Tibial artery (tissue), 4 donors: Measurements from ENCODE around the gene TFAP2C.

Experiments
- DNase-seq, 2 donors: peaks; one replicate each; pipeline ENCODE4 v3.0.0-alpha.2; 2019
- H3K27ac ChIP-seq, 2 donors: fragments of 200-600 bp; sonication (generic) in 1 of 2; 1 replicate in 1 of 2; 2 replicates in 1 of 2; pipeline ENCODE4 v1.5.1; 2018 to 2019; ENCODE audit warnings: mild to moderate bottlenecking in 1 of 2
- H3K27me3 ChIP-seq, 2 donors: fragments of 200-600 bp; sonication (generic) in 1 of 2; one replicate each; pipeline versions ENCODE4 v1.5.1 to v1.6.0; 2016 to 2019
- H3K36me3 ChIP-seq, 3 donors: fragments of 200-600 bp; sonication (generic) in 2 of 3; one replicate each; pipeline ENCODE4 v1.5.1; 2016 to 2019; ENCODE audit warnings: mild to moderate bottlenecking in 2 of 3
- H3K4me1 ChIP-seq, 4 donors: fragments of 200-600 bp; sonication (generic) in 2 of 4; 1 replicate in 3 of 4; 2 replicates in 1 of 4; pipeline ENCODE4 v1.5.1; 2016 to 2019
- H3K4me3 ChIP-seq, 2 donors: fragments of 200-600 bp; sonication (generic) in 1 of 2; 1 replicate in 1 of 2; 2 replicates in 1 of 2; pipeline ENCODE4 v1.5.1; 2018 to 2019; ENCODE audit warnings: mild to moderate bottlenecking in 2 of 2
- H3K9me3 ChIP-seq, 3 donors: fragments of 200-600 bp; sonication (generic) in 1 of 3; one replicate each; pipeline ENCODE4 v1.5.1; 2016 to 2019
- intact Hi-C: fragments of 100-400 bp; cut with DNase I; formaldehyde crosslinking; loops from one replicate; pipeline ENCODE4 v1.15.0; 2023; ENCODE audit warnings: low total_unique reads
- TF ChIP-seq, protein P1 (sequence below), 2 experiments: fragments of 200-600 bp in 1 of 2; fragments of 450-650 bp in 1 of 2; IDR thresholded peaks; one replicate each; pipeline ENCODE4 v1.5.1; 2017 to 2019; ENCODE audit warnings: antibody characterized with exemption in 2 of 2, mild to moderate bottlenecking in 1 of 2, moderate library complexity in 1 of 2

Gene TFAP2C

DNA sequence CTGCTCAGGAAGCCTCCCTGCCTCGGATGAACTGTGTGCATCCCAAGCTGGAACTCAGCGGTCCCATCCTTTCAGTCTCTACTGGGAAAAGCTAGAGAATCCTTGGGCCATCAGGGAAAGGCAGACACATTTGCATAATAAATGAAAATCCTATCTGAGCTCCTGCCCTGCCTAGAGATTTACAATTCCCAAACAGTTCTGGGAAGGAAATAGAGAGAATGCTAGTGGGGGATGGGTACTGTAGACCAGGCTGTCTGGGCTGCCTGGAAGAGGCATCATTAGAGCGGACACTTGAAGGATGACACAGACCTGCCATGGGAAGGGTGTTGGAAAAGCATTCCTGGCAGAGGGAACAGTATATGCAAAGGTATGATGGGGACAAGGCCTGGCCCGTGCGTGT, 44.3 kb downstream of the TFAP2C start:
- H3K36me3 ChIP-seq, result no peaks in the 10 kb centered on the region
- H3K4me1 ChIP-seq, result no peaks in the 10 kb centered on the region
- intact Hi-C loops, result no loop called here
- H3K4me3 ChIP-seq, result no peak overlapping the region
- no peak for DNase-seq
- H3K27ac ChIP-seq, result no peak overlapping the region
- TF ChIP-seq, protein P1, sequence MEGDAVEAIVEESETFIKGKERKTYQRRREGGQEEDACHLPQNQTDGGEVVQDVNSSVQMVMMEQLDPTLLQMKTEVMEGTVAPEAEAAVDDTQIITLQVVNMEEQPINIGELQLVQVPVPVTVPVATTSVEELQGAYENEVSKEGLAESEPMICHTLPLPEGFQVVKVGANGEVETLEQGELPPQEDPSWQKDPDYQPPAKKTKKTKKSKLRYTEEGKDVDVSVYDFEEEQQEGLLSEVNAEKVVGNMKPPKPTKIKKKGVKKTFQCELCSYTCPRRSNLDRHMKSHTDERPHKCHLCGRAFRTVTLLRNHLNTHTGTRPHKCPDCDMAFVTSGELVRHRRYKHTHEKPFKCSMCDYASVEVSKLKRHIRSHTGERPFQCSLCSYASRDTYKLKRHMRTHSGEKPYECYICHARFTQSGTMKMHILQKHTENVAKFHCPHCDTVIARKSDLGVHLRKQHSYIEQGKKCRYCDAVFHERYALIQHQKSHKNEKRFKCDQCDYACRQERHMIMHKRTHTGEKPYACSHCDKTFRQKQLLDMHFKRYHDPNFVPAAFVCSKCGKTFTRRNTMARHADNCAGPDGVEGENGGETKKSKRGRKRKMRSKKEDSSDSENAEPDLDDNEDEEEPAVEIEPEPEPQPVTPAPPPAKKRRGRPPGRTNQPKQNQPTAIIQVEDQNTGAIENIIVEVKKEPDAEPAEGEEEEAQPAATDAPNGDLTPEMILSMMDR (IDR thresholded peaks at IDR 0.05), result no peak
- no peaks in the 10 kb centered on the region for H3K9me3 ChIP-seq
- peaks cover 0 to 2% of the 10 kb centered on the region in 2 donors for H3K27me3 ChIP-seq

DNA sequence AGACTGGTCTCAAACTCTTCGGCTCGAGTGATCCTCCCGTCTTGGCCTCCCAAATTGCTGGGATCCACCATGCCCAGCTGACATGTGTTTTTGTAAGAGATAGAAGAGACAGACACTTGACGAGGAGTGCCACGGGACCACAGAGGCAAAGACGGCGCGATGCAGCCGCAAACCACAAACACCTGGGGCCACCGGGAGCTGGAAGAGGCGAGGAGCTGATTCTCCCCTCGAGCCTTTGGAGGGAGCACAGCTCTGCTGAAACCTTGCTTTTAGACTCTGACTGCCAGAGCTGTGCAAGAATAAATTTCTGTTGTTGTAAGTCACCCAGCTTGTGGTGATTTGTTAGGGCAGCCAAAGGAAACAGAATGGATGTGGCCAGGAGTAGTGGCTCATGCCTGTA, 46.9 kb downstream of the TFAP2C start:
- Histone ChIP-seq H3K9me3 (no peaks in the 10 kb centered on the region), H3K36me3 (no peaks in the 10 kb centered on the region), H3K27me3 (peaks cover 0 to 2% of the 10 kb centered on the region in 2 donors), H3K27ac (no peak overlapping the region), H3K4me3 (no peak overlapping the region), H3K4me1 (no peaks in the 10 kb centered on the region)
- no peak for DNase-seq
- TF ChIP-seq, protein P1 (IDR thresholded peaks at IDR 0.05), result no peak
- intact Hi-C loops, result no loop called here

DNA sequence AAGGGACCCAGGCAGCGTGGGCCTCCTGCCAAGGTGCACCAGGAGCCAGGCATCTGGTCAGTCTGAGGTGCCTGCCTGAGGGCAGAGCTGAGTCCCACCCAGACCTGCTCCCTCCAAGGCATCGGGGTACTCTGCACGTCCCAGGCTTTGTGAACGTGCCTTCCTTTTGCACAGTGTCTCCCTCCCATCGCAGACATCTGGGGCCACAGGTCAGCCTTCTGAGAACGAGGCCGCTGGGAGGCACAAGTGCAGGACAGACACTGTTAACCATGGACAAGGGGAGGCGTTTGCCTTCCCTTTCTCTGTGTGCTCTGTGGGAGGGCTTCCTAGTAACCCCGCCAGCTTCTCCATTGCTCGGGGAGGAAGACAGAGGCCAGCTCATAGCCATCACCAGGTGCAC, 47.6 kb downstream of the TFAP2C start:
- intact Hi-C loops, result no loop called here

DNA sequence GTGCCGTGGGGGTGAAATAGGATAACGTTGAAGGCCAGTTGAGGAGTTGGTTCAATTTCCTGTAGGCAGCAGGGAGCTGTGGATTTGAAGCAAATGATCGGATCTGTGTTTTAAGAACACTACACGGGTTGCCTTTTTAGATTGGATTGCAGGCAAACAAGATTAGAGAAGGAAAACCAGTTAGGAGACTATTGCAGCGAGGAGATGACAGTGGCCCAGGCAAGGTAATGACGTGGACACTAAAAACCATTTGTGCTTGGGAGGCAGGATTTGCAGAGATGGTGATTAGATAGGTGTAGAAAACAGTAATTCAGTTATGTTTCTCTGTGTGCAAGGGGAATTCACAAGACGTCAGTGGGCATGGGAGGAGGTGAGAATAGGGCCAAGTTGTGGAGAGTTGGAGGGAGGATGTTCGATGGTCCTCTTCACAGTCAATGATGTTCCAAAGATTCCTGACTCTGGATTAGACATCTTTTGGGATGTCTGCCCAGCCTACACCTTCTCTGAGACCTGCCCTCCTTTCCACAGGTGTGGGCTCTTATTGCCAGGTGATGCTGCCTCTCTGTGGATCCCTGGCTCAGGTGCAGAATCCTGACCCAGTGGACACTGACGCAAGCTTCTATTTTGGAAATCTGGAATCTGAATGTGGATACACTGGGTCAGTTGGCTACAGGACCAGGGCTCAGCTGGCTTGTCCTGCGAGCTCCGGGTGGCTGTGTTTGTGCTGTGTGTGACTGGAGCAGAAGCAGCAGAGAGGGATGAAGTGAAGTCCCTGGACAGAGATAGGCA, 54.2 kb downstream of the TFAP2C start:
- Histone ChIP-seq H3K27ac (no peak overlapping the region), H3K9me3 (no peaks in the 10 kb centered on the region)

More for the DNA sequence above, 47.6 kb downstream of the TFAP2C start:
- no peak for DNase-seq
- no peak overlapping the region for H3K27ac ChIP-seq
- H3K36me3 ChIP-seq, result no peaks in the 10 kb centered on the region
- no peak overlapping the region for H3K4me3 ChIP-seq
- H3K27me3 ChIP-seq, result peaks cover 0 to 2% of the 10 kb centered on the region in 2 donors
- H3K9me3 ChIP-seq, result no peaks in the 10 kb centered on the region
- no peaks in the 10 kb centered on the region for H3K4me1 ChIP-seq
- TF ChIP-seq, protein P1 (IDR thresholded peaks at IDR 0.05), result no peak

DNA sequence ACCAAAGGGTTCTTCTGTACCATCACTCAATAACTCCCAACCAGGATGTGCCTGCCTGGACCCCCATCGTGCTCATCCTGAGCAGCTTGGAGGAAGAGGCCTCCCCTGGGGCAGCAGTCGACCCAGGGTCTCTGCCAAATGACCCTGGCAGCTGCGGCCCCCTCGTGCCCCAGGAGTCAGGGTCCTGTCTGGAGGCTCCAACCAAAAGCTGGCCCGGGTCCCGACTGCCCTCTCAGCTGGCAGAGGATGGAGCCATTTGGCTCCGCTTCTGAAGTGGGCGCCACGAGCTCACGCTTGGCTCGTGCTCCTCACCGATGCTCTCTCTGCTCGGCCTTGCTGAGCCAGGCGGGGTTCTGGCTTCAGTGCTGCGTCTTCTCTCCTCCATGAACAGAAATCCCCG, 56.8 kb downstream of the TFAP2C start:
- Histone ChIP-seq H3K36me3 (no peaks in the 10 kb centered on the region), H3K4me3 (no peak overlapping the region), H3K27ac (no peak overlapping the region), H3K27me3 (peaks cover 0 to 10% of the 10 kb centered on the region in 2 donors), H3K9me3 (no peaks in the 10 kb centered on the region), H3K4me1 (peaks cover 0 to 15% (median 0%) of the 10 kb centered on the region in 4 donors)
- TF ChIP-seq, protein P1 (IDR thresholded peaks at IDR 0.05), result no peak
- intact Hi-C loops, result loop anchor here (5.0 kb wide), 1 partner anchor 1231 kb away; no protein-coding TSS in a partner anchor
- no peak for DNase-seq

More for the DNA sequence above, 54.2 kb downstream of the TFAP2C start:
- intact Hi-C loops, result no loop called here
- Histone ChIP-seq H3K4me1 (no peaks in the 10 kb centered on the region), H3K36me3 (no peaks in the 10 kb centered on the region), H3K4me3 (no peak overlapping the region), H3K27me3 (no peaks in the 10 kb centered on the region)
- no peak for DNase-seq
- TF ChIP-seq, protein P1 (IDR thresholded peaks at IDR 0.05), result no peak
